T47D (cell line): Measurements from ENCODE around the gene SPAG5.

Source experiments
- DNase-seq, 2 experiments: peaks; one replicate each; pipeline versions ENCODE4 v3.0.0 to v3.0.0-alpha.2; 2011 to 2012; ENCODE audit warnings: low read depth in 1 of 2, low spot score in 1 of 2
- JUND ChIP-seq: IDR thresholded peaks from 2 replicates; pipeline ENCODE4 v1.6.1; 2012; ENCODE audit warnings: low read depth
- in situ Hi-C: cut with HindIII; loops from 2 replicates; pipeline ENCODE4 v1.10.0; 2016; ENCODE audit warnings: low sequenced_read_pairs, low pct_unique_long_range_greater_than_20kb

The SPAG5 gene

GRCh38 chr17:28573966-28574480 is 24.8 kb downstream of the SPAG5 start:
- DNase-seq, result no peak
- TF ChIP-seq JUND, result no peak
- in situ Hi-C loops, result no loop called here

DNA sequence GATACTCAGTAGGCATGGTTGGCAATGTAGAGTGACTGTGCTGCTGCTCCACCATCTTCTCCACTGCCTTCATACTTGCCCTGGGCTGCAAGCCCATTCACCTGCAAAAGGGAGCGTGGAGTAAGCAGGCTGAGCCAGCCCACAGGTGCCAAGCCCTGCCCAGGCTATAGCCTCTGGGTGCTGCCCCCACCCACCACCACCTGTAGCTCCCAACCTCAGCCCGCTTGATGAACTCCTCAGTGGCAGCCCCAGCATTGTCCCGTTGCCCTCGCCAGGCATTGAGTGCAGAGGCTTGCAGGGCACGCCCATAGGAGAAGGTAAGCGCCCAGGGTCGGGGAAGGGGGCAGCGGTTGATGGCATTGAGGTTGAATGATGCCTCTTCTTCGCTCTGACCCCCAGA is 25.3 kb downstream of the SPAG5 start:
- no peak for TF ChIP-seq JUND
- in situ Hi-C loops, result no loop called here
- DNase-seq, result no peak

DNA sequence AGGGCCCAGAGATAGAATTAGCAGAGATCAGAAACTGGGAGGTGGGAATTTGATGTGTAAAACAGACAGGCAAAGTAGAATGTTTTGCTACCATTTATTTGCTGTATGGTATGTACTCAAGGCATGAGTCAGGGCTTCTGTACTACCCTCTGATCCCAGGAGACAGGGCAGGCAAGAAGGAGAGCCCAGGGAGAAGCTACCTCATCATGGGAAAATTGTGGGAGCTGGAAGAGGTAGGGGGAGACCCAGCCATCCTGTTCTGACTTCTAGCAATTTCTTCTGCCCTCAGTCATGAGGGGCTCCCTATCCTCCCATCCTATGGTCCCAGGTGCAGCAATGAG is 25.8 kb downstream of the SPAG5 start:
- in situ Hi-C loops, result no loop called here
- TF ChIP-seq JUND, result no peak
- DNase-seq, result no peak

DNA sequence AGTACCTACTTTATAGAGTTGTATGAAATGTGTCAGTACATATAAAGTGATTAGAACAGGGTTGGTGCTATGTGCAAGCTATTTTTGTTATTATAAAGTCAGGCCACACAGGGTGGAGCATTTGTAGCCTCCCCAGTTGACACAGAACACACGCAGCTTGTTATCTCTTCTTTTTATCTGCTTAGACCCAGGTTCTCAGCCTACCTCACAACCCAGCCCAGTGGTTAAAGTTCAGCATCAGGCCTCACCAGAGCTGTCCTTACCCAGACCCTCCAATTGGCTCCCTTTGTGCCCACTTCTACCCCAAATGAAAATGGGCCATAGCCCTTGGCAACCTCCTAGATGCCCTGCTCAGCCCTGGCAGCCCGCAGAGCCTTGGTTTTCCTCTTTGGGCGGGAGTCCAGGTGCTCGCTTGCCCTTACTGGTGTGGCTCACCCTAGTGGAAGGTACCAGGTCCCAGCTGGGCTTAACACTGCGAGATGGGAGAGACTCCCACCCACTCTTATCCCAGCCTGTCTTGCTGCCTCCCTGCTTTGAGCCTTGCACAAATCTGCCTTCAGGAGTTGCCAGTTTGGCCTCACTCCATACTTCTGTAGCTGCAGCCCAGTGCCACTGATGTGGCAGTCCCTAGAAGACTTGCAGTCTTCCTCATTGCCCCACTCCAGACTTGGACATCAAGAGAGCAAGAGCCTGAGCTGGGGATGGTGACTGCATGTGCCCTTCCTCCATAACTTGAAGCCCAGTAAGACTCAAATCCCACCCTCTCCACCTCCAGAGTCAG is 26.4 kb downstream of the SPAG5 start:
- TF ChIP-seq JUND, result no peak
- in situ Hi-C loops, result no loop called here
- no peak for DNase-seq

- DNase-seq, result peak; percentile 96 to 98
- no peak for TF ChIP-seq JUND
- in situ Hi-C loops, result no loop called here
Observed at GRCh38 chr17:28571361-28572122, 27.3 kb downstream of the SPAG5 start, which contains the start of gene PIGS. Gene PIGS, minus strand, starts transcription at chr17:28571524. Its CDS starts 28 bp downstream, at chr17:28571496.

DNA sequence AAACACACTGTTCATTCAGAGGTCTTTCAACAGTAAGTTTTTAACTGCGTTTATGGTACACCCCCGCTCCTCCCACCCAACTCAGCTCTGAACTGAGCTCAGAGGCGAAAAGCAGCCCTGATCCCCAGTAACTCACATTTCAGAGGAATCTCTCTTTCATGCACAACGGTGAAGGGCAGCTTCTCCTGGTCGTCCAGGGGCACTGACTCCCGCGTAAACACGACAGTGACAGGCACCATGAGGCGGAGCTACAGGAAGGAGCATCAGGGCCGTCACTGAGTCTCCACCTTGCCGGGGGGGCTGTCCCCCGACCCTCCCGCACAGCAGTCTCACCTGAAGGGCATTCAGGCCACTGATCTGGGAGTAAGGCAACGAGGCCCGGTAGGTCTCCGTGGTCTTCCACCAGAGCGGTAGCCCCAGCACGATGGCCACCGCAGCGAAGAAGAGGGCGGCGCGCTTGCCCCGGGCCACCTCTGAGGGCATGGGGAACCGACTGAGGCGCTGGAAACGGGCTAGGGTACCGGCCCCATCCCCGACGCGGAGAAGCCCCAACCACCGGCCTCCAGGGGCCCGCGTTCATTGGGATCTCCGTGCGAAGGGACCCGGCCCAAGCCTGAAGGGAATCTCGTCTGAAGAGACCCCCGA is 28.0 kb downstream of the SPAG5 start:
- no peak for TF ChIP-seq JUND
- in situ Hi-C loops, result no loop called here
- DNase-seq, result peak; percentile 30 to 62

- in situ Hi-C loops, result no loop called here
- no peak for DNase-seq
- no peak for TF ChIP-seq JUND
Observed at GRCh38 chr17:28569446-28569845, 29.4 kb downstream of the SPAG5 start.

DNA sequence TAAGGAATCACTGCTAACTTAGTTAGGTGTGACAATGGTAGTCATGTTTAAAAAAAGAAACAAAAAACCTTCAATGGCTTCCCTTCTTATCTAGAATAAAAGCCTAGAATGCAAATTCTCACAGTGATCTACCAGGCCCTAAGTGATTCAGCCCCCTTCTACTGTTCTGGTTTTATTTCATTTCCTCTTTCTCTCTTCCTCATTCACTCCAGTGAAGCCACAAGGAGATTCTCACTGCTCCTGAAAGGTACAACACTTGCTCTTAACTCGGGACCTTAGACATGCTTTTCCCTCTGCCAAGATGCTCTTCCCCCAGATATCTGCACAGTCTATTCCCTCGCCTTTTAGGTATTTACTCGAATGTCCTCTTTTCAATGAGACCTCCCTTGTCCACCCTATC is 31.2 kb downstream of the SPAG5 start:
- no peak for DNase-seq
- in situ Hi-C loops, result no loop called here

DNA sequence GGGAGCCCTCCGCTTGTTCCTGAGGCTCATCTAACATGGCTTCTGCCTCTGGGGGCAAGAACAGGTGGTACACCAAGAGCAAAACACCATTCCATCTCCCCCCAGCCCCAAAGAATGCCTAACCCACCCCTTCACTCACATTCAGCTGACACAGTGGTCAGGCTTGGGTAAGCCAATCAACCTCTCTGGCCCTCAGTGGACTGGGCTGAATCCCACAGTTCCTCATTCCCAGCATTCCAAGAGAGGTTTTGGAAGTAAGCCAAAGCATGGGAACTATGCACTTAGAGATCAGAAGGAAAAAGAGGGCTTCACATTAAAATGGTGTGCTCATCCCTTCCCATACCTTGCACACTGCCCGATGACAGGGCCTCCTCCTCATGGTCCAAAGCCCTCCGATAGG is 35.4 kb downstream of the SPAG5 start:
- DNase-seq, result peak; percentile 33 to 83
- TF ChIP-seq JUND, result no peak
- in situ Hi-C loops, result no loop called here

More for the DNA sequence above, 31.2 kb downstream of the SPAG5 start:
- no peak for TF ChIP-seq JUND

DNA sequence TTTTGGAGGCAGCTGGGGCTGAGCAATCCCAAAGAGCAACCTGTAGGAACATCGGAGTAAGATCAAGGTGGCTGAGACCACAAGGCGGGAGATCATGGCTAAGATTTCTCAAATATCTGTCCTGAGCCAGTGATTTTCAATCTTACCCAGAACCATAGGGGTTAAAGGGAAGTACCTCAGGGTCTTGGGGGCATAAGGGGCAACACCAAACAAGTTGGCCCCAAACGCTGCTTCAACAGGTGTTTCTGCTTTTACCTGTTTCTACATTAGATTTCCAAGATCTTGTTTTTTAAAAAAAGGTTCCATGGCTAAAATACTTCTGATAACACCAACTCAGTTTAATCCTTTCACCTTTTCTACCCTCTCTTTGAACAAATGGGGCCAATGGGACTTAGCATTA is 43.8 kb downstream of the SPAG5 start:
- no peak for DNase-seq
- in situ Hi-C loops, result no loop called here

GRCh38 chr17:28554565-28554964 is 44.3 kb downstream of the SPAG5 start:
- TF ChIP-seq JUND, result no peak
- DNase-seq, result no peak
- in situ Hi-C loops, result no loop called here

More for the DNA sequence above, 43.8 kb downstream of the SPAG5 start:
- TF ChIP-seq JUND, result no peak

DNA sequence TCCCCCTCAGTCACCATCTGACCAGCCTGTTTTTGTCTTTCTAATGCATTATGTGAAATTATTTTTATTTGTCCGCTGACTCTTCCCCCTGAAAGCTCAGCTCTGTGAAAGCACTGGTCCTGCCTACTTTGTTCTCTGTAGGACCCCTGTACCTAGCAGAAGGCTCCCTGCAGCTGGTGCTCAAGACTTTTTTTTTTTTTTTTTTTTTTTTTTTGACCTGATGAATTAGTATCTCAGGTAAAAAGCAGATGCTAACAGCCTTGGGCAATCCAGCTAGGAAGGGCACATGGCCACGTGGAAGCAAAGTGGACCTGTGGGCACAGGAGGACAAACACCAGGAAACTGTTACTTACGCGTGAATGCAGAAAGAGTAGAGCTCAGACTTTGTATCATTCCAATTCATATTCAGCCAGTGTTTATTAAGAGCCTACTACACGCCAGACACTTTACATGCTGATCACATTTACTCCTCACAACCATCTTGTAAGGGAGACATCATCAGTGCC is 45.8 kb downstream of the SPAG5 start:
- no peak for DNase-seq
- in situ Hi-C loops, result no loop called here
- no peak for TF ChIP-seq JUND
